Neural cell (in vitro differentiated cells): ENCODE measurements around the gene TRAPPC10. TPM values are rescaled to one million over a fixed set of nuclear protein-coding genes. Genes with fewer than 3 reads are reported as not detected.
"Not testable (repeated sequence)": the region's sequence is repeated elsewhere in the genome, so short reads cannot be mapped to it uniquely, and the experiment has no call there.

Source experiments
- H2AFZ ChIP-seq: fragments of 200-600, 300-800 bp; sonication (generic), shearing (Covaris generic); 2 replicates; pipeline ENCODE4 v1.6.0; 2014; ENCODE audit warnings: low read depth, mild to moderate bottlenecking, antibody characterized with exemption, low read length, moderate library complexity
- H3F3A ChIP-seq: fragments of 200-600 bp; shearing (Covaris generic); 2 replicates; pipeline ENCODE4 v1.6.1; 2016; ENCODE audit warnings: mild to moderate bottlenecking, moderate library complexity, mixed read lengths, antibody characterized with exemption, low read length; ENCODE audit not compliant: insufficient read depth, poor library complexity, severe bottlenecking
- H3K27ac ChIP-seq: fragments of 200-600, 300-800 bp; sonication (generic), shearing (Covaris generic); 2 replicates; pipeline ENCODE4 v1.5.1; 2014; ENCODE audit warnings: mild to moderate bottlenecking, low read length, moderate library complexity
- H3K27me3 ChIP-seq: fragments of 300-800, 200-600 bp; sonication (generic), shearing (Covaris generic); 2 replicates; pipeline ENCODE4 v1.6.0; 2014; ENCODE audit warnings: mild to moderate bottlenecking, low read depth, low read length, moderate library complexity; ENCODE audit not compliant: insufficient read depth
- H3K36me3 ChIP-seq: fragments of 300-800, 200-600 bp; sonication (generic), shearing (Covaris generic); 2 replicates; pipeline ENCODE4 v1.5.1; 2014; ENCODE audit warnings: mild to moderate bottlenecking, antibody characterized with exemption, low read length, moderate library complexity; ENCODE audit not compliant: insufficient read depth
- H3K4me2 ChIP-seq: fragments of 300-800, 200-600 bp; sonication (generic), shearing (Covaris generic); 2 replicates; pipeline ENCODE4 v1.6.0; 2014; ENCODE audit warnings: mild to moderate bottlenecking, low read length
- H3K4me3 ChIP-seq: fragments of 300-800, 200-600 bp; sonication (generic), shearing (Covaris generic); 2 replicates; pipeline ENCODE4 v1.5.1; 2014; ENCODE audit warnings: mild to moderate bottlenecking, low read length, moderate library complexity
- H3K79me2 ChIP-seq: fragments of 200-600 bp; shearing (Covaris generic); replicated peaks from 2 replicates; pipeline ENCODE4 v1.6.0; 2014; ENCODE audit warnings: mild to moderate bottlenecking, low read length, moderate library complexity; ENCODE audit not compliant: insufficient read depth
- H3K9ac ChIP-seq: fragments of 300-800, 200-600 bp; sonication (generic), shearing (Covaris generic); 2 replicates; pipeline ENCODE4 v1.6.1; 2016; ENCODE audit warnings: mild to moderate bottlenecking, low read length, mixed read lengths
- H3K9me2 ChIP-seq: fragments of 200-600 bp; shearing (Covaris generic); 2 replicates; pipeline ENCODE4 v1.6.1; 2016; ENCODE audit warnings: mild to moderate bottlenecking, low read length, mixed read lengths; ENCODE audit not compliant: insufficient read depth
- H3K9me3 ChIP-seq: fragments of 200-600, 300-800 bp; sonication (generic), shearing (Covaris generic); 2 replicates; pipeline ENCODE4 v1.6.1; 2016; ENCODE audit warnings: mild to moderate bottlenecking, mixed run types, low read length, moderate library complexity, mixed read lengths
- H4K20me1 ChIP-seq: fragments of 200-600 bp; shearing (Covaris generic); 2 replicates; pipeline ENCODE4 v1.6.1; 2016; ENCODE audit warnings: mild to moderate bottlenecking, mixed run types; ENCODE audit not compliant: insufficient read depth
- POLR2AphosphoS5 ChIP-seq: IDR thresholded peaks from 2 replicates; pipeline ENCODE4 v1.6.1; 2012
- polyA plus RNA-seq: library from polyadenylated mRNA; depleted of rRNA; stranded (reverse); fragments of >200 nt; gene quantifications from 2 replicates; pipeline ENCODE4 v1.2.3, GENCODE V29; 2014

TRAPPC10 gene
- polyA plus RNA-seq, 1 donor from 2014 or later = 17.8 TPM

DNA sequence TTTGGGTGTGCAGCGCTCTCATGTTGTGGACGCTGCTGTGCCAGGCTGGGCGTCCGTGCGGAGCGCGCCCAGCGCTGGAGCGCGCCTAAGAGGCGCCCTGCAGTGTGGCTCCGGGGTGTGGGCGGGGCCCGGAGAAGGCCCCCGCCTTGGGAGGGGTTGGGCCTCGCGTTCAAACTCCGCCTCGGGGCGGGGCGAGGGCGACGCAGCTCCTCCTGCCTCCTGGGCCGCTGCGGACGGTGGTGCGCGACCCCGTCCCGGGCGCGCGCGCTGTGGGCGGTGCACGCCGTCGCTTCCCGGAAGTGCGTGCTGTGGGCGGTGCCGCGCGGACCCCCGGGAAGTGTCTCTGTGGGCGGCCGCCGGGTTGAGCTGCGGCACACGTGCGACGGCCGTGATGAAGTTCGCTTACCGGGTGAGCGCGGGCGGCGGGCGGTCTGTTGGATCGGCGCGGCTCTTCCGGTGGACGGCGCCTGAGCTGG, 95.0 kb downstream of the TRAPPC10 start, which contains the start of gene PWP2:
TSS of gene PWP2 (plus strand) at position 374 of the 476 bp plus-strand sequence. CDS start at position 392, 18 bp downstream.
- not testable (repeated sequence) for H4K20me1 ChIP-seq, H3F3A ChIP-seq, H3K27ac ChIP-seq, H3K9ac ChIP-seq, H3K27me3 ChIP-seq, H3K36me3 ChIP-seq, H3K79me2 ChIP-seq, H3K9me3 ChIP-seq, H3K4me3 ChIP-seq, H2AFZ ChIP-seq, H3K9me2 ChIP-seq, H3K4me2 ChIP-seq
- TF ChIP-seq POLR2AphosphoS5 = peak; percentile 23

DNA sequence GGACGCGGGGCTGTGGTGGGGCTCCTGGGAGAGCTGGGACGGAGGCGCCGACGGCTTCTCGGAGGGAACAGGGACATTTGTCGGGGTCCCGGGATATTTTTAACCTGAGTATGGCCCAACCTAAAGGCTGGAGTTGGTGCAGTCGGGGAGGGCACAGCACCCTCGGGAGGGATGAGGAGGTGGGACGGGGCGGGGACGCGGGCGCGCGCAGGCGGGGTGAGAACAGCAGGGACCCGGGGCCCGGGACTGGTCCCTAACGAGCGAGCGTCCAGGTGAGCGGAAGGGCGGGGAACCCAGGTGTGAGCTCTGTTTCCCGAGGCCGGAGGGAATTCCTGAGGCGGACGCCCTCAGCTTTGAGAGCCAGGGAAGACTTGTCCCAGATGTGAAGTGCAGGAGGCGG, 95.5 kb downstream of the TRAPPC10 start:
- H3K36me3 ChIP-seq, H2AFZ ChIP-seq, H3K27me3 ChIP-seq, H3F3A ChIP-seq, H3K27ac ChIP-seq, H3K4me3 ChIP-seq, H4K20me1 ChIP-seq, H3K79me2 ChIP-seq, H3K9ac ChIP-seq, H3K9me3 ChIP-seq, H3K4me2 ChIP-seq, H3K9me2 ChIP-seq: not testable (repeated sequence)

DNA sequence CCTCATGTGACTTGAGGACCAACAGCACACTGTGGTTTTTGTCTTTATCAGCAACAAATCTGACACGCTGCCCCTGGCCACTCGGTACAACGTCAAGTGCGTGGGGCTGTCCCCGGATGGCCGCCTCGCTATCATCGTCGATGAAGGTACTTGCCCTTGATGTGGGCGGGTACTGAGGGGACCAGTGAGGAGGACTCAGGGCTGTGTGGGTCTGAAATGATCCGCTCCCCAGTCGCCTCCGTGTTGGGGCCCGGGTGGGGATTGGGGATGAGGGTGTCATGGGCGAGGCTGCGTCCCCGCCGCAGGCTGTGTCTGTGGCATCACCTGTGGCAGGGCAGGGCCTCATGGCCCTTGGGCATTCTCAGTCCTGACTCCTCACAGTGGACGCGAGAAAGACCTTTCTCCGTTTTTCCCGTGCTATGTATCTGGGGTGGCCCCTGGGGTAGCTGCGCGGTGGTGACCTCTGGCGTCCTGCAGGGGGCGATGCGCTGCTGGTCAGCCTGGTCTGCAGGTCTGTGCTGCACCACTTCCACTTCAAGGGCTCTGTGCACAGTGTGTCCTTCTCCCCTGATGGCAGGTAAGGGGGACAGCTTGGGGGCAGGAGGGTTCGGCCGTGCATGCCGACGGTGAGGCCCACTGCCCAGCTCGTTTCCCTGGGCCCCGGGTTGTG, 101.7 kb downstream of the TRAPPC10 start:
- H3K4me2 ChIP-seq, H3K9ac ChIP-seq, H3K36me3 ChIP-seq, H3F3A ChIP-seq, H3K4me3 ChIP-seq, H3K9me3 ChIP-seq, H3K27me3 ChIP-seq, H3K27ac ChIP-seq, H2AFZ ChIP-seq, H3K9me2 ChIP-seq, H4K20me1 ChIP-seq, H3K79me2 ChIP-seq: not testable (repeated sequence)

DNA sequence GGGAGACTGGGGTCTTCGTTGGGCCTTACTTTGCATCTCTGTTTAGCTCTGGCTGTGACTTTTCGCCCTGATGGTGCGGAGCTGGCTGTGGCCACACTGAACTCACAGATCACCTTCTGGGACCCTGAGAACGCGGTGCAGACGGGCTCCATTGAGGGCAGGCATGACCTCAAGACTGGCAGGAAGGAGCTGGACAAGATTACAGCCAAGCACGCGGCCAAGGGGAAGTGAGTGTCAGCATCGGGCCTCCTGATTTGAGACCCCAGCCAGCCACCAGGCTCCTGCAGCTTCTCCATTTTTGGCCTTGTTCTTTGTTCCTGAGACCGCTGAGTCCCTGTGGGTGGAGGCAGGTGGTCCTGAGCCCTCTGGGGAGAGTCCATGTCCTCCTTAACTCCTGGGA, 110.0 kb downstream of the TRAPPC10 start:
- not testable (repeated sequence) for H3K4me3 ChIP-seq, H3K9me3 ChIP-seq, H3K36me3 ChIP-seq, H3K79me2 ChIP-seq, H3K4me2 ChIP-seq, H3K27me3 ChIP-seq, H2AFZ ChIP-seq, H3K9me2 ChIP-seq, H3K9ac ChIP-seq, H3K27ac ChIP-seq, H4K20me1 ChIP-seq, H3F3A ChIP-seq

DNA sequence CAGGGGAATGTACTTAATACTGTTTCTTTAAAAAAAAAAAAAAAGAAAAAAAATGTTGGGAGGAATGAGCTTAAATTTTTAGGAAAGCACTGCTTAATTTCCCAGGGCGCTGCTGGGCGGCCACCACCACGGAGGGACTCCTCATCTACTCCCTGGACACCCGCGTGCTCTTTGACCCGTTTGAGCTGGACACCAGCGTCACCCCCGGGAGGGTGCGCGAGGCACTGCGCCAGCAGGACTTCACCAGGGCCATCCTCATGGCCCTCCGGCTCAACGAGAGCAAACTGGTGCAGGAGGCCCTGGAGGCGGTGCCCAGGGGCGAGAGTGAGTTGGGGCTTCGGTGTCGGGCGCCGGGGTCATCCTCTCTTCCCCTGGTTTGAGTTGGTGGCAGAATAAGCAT, 115.7 kb downstream of the TRAPPC10 start:
- not testable (repeated sequence) for H3K36me3 ChIP-seq, H3K9ac ChIP-seq, H3K27me3 ChIP-seq, H2AFZ ChIP-seq, H3K4me3 ChIP-seq, H4K20me1 ChIP-seq, H3K9me3 ChIP-seq, H3K4me2 ChIP-seq, H3K27ac ChIP-seq, H3F3A ChIP-seq, H3K9me2 ChIP-seq, H3K79me2 ChIP-seq

DNA sequence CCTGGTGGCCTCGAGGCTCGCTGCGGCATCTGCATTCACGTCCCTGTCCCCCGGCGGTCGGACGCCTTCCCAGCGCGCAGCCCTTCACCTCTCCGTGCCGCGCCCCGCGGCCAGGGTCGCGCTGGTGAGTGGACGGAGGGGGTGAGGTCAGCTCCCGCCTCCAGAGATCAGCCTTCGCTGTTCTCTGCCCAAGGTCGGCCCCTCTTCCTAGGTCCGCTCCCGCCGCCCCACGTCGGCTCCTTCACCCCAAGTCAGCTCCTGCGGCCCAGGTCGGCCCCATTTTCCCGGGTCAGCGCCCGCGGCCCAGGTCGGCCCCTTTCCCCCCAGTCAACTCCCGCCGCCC, 121.6 kb downstream of the TRAPPC10 start:
- not testable (repeated sequence) for H3K79me2 ChIP-seq, H3K4me2 ChIP-seq, H3K9me2 ChIP-seq, H3F3A ChIP-seq, H3K27ac ChIP-seq, H2AFZ ChIP-seq, H3K36me3 ChIP-seq, H3K9ac ChIP-seq, H3K9me3 ChIP-seq, H4K20me1 ChIP-seq, H3K27me3 ChIP-seq, H3K4me3 ChIP-seq

DNA sequence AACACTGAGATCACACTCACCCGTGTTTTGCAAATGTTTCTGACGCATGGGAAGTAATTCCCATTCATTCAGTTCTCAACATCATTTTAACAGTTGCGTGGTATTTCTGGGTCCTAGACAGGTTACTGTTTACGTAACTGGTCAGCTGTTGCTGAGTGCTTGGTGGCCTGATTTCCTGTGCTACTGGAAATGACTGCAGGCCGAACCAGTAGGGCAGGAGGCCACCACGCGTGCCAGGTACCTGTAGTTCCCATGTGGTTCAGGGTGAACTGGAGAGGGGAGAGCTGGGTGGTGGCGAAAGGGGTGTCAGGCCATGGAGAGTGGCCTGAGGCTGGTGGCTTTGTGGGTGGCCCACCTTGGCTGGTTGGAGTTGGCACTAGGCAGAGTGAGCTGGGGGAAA, 122.6 kb downstream of the TRAPPC10 start:
- H3K27me3 ChIP-seq, H3K9me3 ChIP-seq, H2AFZ ChIP-seq, H3K36me3 ChIP-seq, H3K79me2 ChIP-seq, H3K9ac ChIP-seq, H3K9me2 ChIP-seq, H3K27ac ChIP-seq, H3F3A ChIP-seq, H3K4me2 ChIP-seq, H3K4me3 ChIP-seq, H4K20me1 ChIP-seq: not testable (repeated sequence)

DNA sequence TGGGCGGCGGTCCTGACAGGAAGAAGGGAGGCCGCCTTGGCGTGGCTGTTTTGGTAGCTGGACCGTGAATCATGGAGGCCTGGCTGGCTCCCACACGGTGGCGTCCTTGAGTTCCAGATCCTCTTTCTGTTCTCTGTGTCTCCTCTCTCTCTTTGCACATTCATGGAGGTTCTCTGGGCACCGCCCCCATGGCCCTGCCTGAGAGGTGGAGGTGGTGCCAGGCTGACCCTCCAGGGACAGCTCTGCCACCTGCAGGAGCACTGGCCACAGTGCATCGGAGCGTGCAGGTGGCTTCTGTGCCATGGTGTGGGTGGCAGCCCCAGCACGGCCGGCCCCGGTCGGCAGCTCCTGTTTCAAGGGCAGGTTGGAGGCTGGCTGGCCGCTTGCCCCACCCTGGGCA, 125.9 kb downstream of the TRAPPC10 start:
- not testable (repeated sequence) for H3K9me2 ChIP-seq, H3K4me3 ChIP-seq, H3K9me3 ChIP-seq, H3K79me2 ChIP-seq, H3F3A ChIP-seq, H3K4me2 ChIP-seq, H3K9ac ChIP-seq, H2AFZ ChIP-seq, H3K36me3 ChIP-seq, H3K27ac ChIP-seq, H4K20me1 ChIP-seq, H3K27me3 ChIP-seq
